Stimulated activated CD4-positive, alpha-beta T cell treated with anti-CD3 and anti-CD28 coated beads, TNF-alpha, amount 100 ng/mL, for 4 hours (primary cell): ENCODE results near the gene EOMES.
"Not testable (repeated sequence)": the region's sequence is repeated elsewhere in the genome, so short reads cannot be mapped to it uniquely, and the experiment has no call there.

Source experiments
- DNase-seq, 3 experiments: peaks; one replicate each; pipeline ENCODE4 v3.0.0-alpha.2; 2020; ENCODE audit warnings: low read depth in 3 of 3

Gene EOMES

DNA sequence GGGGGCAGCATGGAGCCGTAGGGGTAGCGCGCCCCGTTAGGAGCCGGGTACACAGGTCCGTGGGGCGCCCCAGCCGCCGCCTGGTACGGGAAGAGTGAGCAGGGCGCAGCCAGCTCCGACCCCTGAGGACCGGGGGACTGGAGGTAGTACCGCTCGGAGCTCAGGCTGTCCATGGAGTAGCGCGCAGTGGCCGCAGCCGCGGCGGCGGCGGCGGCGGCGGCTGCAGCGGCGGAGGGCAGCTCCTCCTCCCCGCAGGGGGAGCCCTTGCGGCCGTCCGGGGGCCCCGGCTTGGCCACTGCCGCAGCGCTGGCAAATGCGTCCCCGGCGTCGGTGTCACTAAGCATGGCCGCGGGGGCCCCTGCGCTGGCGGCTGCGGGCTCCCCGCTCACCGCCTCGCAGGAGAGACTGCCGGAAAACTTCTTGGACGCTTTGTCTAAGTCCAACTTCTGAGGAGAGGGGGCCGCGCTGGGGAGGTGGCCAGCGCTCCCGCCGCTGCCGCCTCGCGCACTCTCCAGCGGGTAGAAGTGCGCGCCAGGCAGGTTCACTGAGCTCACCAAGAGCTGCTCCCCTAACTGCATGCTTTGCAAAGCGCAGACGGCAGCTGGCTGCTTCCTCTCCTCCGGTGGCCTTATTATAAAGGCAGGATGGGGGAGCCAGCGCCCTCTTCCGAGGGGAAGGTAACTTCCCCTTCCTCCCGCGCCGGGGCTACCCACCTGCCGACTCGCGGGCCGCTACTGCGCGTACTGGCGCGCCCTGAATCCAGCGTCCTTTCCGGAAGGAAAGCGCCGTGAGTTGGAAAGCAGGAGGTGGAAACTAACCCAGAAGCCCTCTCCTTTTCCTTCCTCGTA lies at the start of gene EOMES:
Gene EOMES, minus strand, starts transcription at position 607 of the 848 bp plus-strand sequence. Its CDS starts 29 bp downstream, at position 578.
- peak in 1 of 3 experiments; percentile 35 for DNase-seq

DNA sequence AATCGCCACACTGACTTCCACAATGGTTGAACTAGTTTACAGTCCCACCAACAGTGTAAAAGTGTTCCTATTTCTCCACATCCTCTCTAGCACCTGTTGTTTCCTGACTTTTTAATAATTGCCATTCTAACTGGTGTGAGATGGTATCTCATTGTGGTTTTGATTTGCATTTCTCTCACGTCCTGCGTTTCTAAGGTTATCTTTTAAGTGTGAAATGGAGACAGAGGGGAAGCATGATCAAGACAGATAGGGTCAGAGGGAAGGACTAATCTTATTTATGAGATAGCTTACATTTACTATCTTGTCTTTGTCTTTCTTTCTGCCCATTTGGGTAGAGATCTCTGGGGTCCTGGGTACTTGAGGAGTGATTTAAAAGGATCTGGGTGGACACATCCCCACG lies 48.3 kb upstream of the EOMES start:
- not testable (repeated sequence) for DNase-seq

DNA sequence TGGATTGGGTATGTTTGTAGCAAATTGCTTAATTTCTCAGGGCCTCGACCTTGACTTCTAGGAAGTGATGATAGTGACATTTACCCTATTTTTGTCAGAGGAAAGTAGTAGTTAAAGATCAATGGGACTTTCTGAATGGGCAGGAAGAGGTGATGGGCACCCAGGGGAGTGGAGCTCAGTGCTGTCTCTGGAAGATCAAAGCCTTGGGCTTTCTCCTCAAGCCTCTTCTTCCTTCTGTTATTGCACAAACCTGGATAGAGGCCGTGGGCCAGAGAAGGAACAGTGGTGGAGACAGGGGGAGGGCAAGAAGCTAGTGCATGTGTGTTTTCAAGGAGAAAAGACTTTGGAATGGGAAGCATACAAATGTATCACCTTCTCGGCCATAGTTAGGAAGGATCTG lies 44.9 kb upstream of the EOMES start:
- DNase-seq: no peak

DNA sequence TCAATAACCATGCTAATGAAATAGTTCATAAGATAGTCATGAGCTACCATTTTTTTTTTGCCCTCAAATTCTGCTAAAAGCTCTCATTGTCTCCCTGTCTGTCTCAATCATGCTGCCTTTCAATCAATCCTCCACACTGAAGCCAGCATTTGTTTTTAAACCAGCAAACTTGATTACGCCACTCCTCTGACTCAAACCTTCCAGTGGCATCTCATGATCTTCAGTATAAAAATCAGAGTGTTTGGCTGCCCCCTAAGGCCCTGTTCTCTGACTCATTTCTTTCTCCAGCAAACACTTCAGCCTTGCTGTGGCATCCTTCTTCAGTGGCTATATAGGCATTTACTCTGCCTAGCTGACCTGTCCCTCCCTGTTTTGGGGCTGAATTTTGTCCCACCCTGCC lies 36.0 kb upstream of the EOMES start:
- DNase-seq: no peak

DNA sequence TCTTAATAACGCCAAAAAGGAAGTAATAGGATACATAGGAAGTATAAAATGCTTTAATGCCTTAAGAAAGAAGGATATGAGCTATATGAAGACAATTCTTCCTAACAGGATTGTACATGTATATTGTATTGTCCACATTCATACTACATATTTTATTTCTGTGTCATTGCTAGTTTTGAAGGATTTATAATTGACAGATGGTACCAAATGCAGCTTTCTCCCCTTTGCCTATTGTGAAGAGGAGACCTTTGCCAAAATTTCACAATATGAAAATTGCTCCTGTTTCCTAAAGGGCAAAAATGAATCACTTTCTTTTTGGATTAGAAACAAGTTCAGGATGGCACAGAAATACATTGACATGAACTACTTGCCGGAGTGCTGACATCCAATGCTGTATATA lies 34.8 kb upstream of the EOMES start:
- DNase-seq: no peak

DNA sequence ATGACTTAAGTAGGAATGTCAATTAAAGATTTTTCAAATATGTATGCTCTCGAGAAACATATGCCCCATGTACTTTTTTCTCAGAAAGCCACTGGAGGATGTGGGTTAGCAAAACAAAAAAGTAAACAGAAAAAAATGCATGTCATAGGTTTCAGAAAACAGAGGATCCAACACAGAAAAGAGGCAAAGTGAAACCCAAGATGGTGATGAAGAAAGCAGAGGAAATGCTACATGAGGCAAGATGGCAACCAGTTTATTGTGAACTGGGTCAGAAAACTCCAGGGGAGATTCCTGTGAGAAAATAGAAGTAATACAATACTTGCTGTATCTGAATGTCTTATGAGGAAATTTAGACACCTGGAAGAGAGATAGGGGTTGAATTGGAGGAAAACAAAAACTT lies 30.8 kb upstream of the EOMES start:
- no peak for DNase-seq

DNA sequence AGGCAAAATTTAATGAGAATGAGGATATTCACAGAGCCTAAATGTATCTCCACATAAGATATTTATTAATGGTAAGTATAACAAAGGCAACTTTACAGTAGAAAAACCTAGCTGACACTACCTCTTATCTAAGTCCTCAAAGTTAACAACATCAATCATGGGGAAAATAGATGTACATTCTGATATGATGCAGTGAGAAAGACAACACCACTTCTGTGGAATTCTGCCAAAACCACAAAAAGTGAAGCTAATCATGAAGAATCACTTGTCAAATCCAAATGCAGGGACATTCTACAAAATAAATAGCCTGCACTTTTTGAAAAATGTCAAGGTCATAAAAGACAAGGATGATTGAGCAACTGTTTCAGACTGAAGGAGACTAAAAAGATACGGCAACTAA lies 27.5 kb upstream of the EOMES start:
- no peak for DNase-seq

DNA sequence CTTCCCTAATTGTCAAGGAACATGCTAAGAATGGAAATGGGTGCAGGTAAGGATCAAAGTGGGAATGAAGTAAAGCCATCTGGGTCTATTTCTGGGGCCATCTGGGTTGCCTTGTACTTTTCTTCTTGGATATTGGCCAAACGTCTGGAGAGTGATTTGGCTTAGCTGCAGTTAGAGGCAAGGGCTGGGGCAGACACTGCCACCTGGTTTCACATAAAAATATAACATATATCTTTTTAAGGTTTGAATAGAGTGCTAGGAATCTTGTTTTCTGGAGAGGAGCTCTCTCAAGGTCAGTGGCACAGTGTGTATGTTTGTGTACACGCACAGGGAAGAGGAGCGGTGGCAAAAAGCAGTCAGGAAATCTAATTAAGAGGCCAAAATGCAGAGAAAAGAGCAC lies 24.7 kb upstream of the EOMES start:
- DNase-seq: no peak

DNA sequence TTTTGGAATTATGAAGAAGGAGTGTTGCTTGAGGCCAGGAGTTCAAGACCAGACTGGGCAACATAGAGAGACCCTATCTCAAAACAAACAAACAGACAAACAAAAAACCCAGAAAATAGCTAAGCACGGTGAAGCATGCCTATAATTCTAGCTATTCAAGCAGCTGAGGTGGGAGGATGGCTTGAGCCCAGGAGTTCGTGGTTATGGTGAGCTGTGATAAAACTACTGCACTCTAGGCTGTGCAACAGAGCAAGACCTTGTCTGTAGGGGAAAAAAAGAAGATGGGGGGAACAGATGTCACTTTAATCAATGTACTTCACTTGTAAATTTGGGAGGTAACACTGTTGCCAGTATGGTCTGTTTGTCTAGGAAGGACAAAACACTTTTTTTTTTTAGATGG lies 18.7 kb upstream of the EOMES start:
- DNase-seq: no peak

DNA sequence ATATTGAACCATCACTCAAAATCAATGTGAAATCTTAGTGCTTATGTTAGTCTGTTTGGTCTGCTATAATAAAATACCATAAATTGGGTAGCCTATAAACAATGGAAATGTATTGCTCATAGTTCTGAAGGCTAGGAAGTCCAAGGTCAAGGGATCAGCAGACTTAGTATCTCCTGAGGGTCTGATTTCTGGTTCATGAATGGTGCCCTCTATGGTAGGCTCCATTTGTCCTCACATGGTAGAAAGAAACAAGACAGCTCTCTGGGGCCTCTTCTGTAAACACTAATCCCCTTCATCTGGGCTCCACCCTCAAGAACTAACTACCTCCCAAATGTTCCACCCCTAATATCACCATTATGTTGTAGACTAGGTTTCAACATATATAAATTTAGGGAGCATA lies 15.0 kb upstream of the EOMES start:
- no peak for DNase-seq

DNA sequence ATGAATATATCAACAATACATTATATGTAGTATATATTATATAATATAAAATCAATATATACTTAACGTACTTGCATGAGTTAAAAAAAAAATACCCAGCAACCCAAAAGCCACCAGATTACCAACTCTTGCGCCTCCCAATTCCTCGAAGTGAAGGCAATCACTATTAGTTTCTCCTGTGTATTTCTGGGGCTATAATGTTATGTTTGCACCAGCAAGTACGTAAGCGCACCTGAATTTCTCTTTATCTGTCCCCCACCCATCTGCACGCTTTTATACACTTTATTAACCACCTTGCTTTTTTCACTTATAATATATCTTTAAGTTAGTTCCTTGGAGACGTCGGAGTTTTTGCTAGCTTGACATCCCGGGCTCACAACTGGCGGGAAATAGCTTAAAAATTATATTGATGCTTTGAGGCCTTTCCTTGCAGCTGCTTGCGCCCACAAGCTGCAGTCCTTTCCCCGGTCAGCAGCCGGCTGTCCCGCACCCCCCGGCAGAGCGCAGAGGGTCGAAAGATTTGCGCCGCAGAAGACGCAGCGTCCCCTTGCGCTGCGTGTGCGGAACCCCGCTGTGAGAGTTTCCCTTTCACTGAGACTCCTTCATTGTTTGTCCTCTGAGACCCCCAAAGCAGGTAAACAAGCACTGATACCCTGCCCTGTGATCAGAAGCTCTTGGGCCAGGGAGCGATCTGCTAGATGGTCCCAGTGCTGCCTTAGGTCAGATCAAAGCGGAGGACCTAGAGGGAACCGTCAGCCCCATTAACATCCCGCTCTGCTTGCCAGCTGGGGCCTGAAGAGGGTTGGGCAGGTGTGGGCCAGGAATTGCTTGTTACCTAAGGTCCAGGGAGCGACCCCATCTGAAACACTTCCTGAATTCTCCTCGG lies 8.9 kb upstream of the EOMES start:
- no peak for DNase-seq

DNA sequence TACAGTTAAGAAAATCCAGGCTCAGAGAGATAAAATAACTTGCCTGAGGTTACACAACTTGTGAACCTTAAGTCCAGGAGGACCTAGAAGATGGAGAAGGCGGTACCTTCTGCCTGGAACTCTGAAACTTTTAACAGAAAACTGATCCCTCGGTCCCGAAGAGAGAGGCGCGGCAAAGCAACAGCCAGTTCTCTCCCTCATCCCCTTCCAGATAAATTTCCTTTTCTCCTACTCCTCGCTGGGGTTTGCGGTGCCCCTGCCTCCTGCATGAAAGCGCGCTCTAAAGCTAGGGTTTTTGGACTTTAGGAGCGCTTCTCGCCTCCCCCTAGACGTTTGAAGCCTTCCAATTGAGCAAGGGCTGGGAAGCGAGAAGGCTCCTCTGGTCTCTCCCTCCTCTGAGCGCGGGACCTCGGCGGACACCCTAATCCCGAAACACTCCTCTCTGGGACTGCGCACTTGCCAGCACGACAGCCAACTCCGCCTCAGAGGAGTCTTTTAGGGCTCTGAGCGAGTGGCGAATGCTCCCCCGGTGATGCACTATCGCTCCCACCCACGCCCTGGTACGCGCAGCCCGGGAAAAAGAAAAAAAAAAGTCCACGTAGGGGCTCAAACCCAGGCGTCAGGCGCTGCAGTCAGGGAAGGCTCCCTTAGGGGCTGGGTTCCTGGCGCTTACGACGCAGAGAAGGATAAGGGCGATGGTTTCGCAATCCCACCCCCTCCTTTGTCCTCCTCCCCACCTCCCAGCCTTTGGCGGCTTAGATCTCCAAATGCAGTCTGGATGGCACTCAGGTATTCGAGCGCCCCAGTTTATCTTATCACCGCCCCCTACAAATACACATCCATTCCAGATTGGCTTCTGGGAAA lies 7.9 kb upstream of the EOMES start:
- no peak for DNase-seq

DNA sequence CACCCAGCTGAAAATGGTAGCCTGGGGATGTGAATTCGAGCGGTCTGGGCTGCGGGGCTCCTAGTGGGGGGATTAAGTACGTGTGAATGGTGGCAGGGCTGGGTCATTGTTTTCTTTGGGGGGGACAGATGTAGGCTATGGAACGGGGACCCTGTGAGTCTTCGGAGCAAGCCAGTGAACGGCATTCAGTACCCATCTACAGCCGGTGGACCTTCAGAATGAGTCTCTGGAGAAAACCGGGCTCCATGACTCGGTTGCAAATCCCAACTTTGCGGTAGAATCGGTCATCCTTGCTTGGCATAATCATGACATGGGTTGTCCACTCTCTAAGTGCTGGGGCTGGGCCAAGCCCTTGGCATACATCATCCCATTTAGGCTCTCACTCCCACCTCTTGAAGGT lies 7.2 kb upstream of the EOMES start:
- no peak for DNase-seq

DNA sequence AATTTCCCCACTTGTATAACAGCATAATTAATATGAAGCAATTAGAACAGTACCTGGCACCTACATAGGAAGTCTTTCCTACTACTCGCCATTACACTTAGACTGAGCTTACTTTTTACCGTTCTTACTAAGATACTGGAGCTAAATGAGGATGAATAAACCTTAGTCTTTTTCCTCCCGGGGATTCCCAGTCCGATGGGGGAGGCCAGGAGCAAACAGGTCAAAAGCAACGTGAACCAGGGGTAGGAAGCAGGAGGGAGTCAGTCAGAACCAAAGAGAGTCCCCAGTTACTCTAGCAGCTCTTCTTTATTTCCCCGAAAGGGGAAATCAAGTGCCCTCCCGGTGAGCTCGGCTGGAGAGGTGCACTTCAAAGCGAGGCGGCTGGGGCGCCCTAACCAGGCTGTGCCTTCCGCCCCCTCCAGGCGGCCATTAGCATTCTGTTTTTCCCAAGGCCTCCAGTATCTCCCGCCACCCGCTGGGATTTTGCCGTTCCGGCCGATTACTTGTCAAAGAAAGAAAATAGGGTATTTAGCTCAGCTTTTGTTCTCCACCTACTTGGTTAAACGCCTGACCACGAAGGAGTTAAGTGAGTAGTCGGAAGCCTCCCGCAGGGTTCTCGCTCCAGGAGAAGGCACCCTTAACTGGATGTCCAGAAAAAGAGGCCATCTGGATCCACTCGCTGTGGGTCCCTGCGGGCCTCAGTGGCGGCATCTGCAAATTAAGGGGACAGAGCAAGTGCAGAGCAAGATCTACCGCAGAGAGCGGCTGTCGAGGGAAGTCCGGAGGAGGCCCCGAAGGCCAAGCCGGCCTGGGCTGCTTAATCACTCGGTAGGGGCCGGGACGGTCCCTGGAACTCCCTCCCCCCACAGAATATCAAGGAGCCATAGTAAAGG lies 6.3 kb upstream of the EOMES start:
- no peak for DNase-seq

DNA sequence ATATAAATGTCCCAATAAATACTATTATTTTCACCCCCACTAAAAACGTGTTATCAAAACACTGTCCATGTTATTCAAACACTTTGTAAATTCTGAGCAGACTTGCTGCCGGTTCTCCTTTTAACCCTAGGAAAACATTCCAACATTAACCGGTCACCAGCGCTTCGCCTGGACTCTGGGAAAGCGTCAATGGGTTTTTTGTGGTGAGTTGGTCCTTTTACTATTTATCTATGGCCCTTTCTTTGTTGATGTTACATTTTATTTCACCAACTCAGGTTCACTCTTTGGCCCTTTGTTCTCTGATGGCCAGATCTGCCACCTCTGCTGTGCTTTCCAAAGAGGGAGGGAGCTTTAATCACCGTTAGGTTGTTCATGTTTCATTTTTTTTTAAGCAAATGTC lies 4.1 kb upstream of the EOMES start:
- DNase-seq: no peak

DNA sequence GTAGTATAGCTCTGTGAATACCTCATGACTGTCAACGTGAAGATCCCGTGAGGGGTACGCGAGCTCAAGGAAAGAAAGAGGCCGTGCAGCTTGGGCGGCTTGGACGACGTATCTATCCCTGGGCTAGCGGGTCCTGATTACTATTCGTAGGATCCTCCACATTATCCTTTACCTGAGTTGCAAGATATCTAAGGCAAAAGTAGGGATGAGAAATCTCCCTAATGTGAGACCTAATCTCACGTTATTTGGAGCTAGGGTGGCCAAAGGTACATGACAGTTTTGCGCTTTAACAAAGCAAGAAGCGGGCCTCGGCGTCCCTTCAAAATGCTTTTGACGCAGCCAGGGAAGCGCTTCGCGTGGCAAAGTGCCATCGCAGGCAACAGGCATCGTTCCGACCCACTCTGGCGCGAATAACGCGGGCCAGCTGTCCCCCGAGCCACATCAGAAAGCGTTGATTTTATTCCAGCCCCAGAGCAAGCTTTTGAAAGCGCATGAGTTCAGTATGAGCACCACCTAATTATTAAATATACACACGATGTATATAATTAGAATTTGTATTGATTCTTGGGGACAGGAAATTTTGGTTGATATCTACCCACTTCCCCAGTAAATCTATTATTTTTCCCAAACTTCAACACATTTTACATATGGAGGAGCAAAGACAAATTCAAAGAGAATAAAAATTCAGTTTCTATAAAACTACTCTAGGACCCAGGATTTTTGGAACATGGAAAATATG lies 2.5 kb upstream of the EOMES start:
- no peak for DNase-seq

DNA sequence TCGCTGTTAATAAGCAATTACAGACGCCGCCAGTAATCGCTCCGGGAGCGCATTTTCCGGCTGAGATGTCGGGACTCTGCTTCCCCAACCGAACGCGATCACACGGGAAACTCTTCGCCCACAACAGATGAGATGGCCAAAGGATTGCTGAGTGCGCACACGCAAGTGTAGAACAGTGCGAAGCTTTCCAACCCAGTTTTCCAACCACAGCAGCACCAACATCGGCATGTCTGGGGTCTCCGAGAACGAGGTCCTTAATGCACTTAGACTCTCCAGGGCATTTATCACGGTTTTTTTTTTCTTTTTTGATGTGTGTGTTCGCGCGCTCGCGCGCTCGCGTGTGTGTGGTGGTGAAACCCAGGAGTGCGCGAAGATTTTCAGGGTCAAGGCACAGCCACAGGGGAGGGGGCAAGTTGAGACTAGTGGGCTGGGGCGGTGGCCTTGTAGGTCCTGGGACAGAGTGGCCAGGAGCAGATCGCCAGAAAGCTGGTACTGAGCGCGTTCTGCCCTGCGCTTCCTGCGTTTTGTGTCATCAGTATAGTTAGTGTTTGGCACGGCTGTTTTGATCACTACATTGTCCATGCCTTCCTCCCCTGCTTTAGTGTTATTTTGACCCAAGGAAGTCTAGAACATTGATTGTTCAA lies 1.8 kb upstream of the EOMES start:
- DNase-seq: no peak

DNA sequence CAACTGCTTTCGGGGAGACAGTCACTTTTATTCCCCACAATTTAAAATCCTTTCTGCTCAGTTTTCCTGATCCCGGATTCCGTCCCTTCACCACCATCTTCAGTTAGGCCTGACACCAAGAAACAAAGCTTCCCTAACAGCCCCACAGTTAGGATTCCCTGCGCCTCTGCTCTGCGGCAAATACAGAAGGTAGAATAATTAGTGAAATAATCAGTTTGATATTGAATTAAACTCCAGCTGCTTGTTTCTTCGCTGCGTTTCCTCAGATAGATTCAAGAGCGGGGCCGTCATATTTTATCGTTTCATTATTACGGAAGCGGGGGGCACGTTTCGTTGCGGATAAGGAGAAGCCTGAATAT lies 1.3 kb upstream of the EOMES start:
- DNase-seq: no peak

DNA sequence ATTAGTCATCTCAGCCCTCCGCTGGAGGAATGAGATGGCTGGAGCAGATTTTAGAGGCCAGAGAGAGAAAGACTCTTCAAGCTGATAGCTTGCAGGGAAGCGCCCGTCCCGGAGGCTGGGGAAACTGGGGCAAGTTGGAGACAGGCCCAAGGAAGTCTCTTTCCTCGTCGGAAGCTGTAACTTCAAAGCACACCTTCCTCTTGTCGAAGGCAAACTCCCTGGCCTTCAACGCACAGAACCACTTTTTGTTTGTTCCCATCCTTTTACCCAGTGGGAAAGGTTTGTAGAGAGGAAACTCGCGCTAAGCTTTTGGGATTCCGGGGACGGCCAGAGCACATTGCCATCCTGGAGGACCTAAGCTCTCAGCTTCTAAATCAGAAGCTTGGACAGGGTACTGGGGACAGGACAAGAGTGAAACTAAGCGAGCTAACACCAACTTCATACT lies 900 bp upstream of the EOMES start:
- DNase-seq: no peak
